ENCODE measurements around the gene SHISA5.

- TF ChIP-seq ZNF217 (IDR thresholded peaks at IDR 0.05) (no peak), SP1 (IDR thresholded peaks at IDR 0.05; ENCODE audit: low read depth, low read length) (no peak), ZSCAN29 (IDR thresholded peaks at IDR 0.05) (no peak)
Measured at GRCh38 chr3:48466386-48467109, 37.4 kb downstream of the SHISA5 start.
